Glutamatergic neuron (in vitro differentiated cells): Measurements from ENCODE around the gene STX4. TPM values are rescaled to one million over a fixed set of nuclear protein-coding genes. Genes with fewer than 3 reads are reported as not detected.

Source experiments
- DNase-seq: peaks from one replicate; pipeline ENCODE4 v3.0.0; 2022
- H3K27ac Mint-ChIP-seq: one replicate; pipeline ENCODE4 v1.8.0; 2020; ENCODE audit warnings: mild to moderate bottlenecking, mixed read lengths, inconsistent platforms; ENCODE audit not compliant: unreplicated experiment
- H3K27me3 Mint-ChIP-seq: one replicate; pipeline ENCODE4 v1.8.0; 2020; ENCODE audit warnings: mild to moderate bottlenecking, moderate library complexity, mixed read lengths, inconsistent platforms; ENCODE audit not compliant: unreplicated experiment
- H3K36me3 Mint-ChIP-seq: one replicate; pipeline ENCODE4 v1.8.0; 2020; ENCODE audit warnings: mild to moderate bottlenecking, mixed read lengths, inconsistent platforms; ENCODE audit not compliant: unreplicated experiment
- H3K4me1 Mint-ChIP-seq: one replicate; pipeline ENCODE4 v1.8.0; 2020; ENCODE audit warnings: mild to moderate bottlenecking, low read depth, mixed read lengths, inconsistent platforms; ENCODE audit not compliant: unreplicated experiment
- H3K4me3 Mint-ChIP-seq: one replicate; pipeline ENCODE4 v1.8.0; 2020; ENCODE audit warnings: mild to moderate bottlenecking, mixed read lengths, inconsistent platforms; ENCODE audit not compliant: unreplicated experiment
- H3K9me3 Mint-ChIP-seq: one replicate; pipeline ENCODE4 v1.8.0; 2020; ENCODE audit warnings: mild to moderate bottlenecking, moderate library complexity, mixed read lengths, inconsistent platforms; ENCODE audit not compliant: unreplicated experiment
- CTCF ChIP-seq: fragments of 200-600 bp; sonication (generic); IDR thresholded peaks from one replicate; pipeline ENCODE4 v1.5.0; 2021; ENCODE audit not compliant: partially characterized antibody, unreplicated experiment
- total RNA-seq: library from RNA; stranded (reverse); fragmentation: NEBNext Ultra II Directional; extraction: Animal tissue kit (Norgen Biotek cat#: 25700); gene quantifications from one replicate; pipeline ENCODE4 v1.2.1, GENCODE V29; 2021; ENCODE audit not compliant: unreplicated experiment

The STX4 gene
- total RNA-seq, 1 donor from 2014 or later = 23.4 TPM

- H3K9me3 Mint-ChIP-seq = no peaks in the 10 kb centered on the region
Measured at GRCh38 chr16:31023627-31024226, 9.6 kb upstream of the STX4 start.

GRCh38 chr16:31025339-31025738 is 8.0 kb upstream of the STX4 start:
- Mint-ChIP-seq H3K9me3 (no peaks in the 10 kb centered on the region), H3K27me3 (no peaks in the 10 kb centered on the region), H3K4me3 (no peak overlapping the region), H3K27ac (no peak overlapping the region), H3K4me1 (no peaks in the 10 kb centered on the region), H3K36me3 (no peaks in the 10 kb centered on the region)
- no peak for TF ChIP-seq CTCF
- no peak for DNase-seq

More at GRCh38 chr16:31023627-31024226, 9.6 kb upstream of the STX4 start:
- H3K4me1 Mint-ChIP-seq = no peaks in the 10 kb centered on the region
- no peak overlapping the region for H3K27ac Mint-ChIP-seq
- no peaks in the 10 kb centered on the region for H3K36me3 Mint-ChIP-seq
- no peak for DNase-seq
- peaks cover 3% of the 10 kb centered on the region for H3K27me3 Mint-ChIP-seq
- H3K4me3 Mint-ChIP-seq = no peak overlapping the region
- TF ChIP-seq CTCF = no peak

GRCh38 chr16:31029272-31029671 is 4.1 kb upstream of the STX4 start:
- H3K4me1 Mint-ChIP-seq = peaks cover 5% of the 10 kb centered on the region
- DNase-seq = no peak
- no peaks in the 10 kb centered on the region for H3K36me3 Mint-ChIP-seq
- no peak for TF ChIP-seq CTCF
- peaks cover 7% of the 10 kb centered on the region for H3K9me3 Mint-ChIP-seq
- peaks cover 8% of the 10 kb centered on the region for H3K27me3 Mint-ChIP-seq
- H3K27ac Mint-ChIP-seq = no peak overlapping the region
- no peak overlapping the region for H3K4me3 Mint-ChIP-seq

- Mint-ChIP-seq H3K4me3 (no peak overlapping the region), H3K27ac (no peak overlapping the region)
Measured at GRCh38 chr16:31031276-31031675, 2.1 kb upstream of the STX4 start.

More at GRCh38 chr16:31031276-31031675, 2.1 kb upstream of the STX4 start:
- H3K4me1 Mint-ChIP-seq = peaks cover 8% of the 10 kb centered on the region
- TF ChIP-seq CTCF = no peak
- H3K27me3 Mint-ChIP-seq = peaks cover 9% of the 10 kb centered on the region
- peaks cover 7% of the 10 kb centered on the region for H3K9me3 Mint-ChIP-seq
- no peaks in the 10 kb centered on the region for H3K36me3 Mint-ChIP-seq
- no peak for DNase-seq
